Fibroblast of skin of left biceps (primary cell): ENCODE measurements around the gene ZNF740.
A peak's percentile ranks its signal among the peaks of the same experiment; 100 is the strongest.
"Not testable (repeated sequence)": the region's sequence is repeated elsewhere in the genome, so short reads cannot be mapped to it uniquely, and the experiment has no call there.

Experiments used
- DNase-seq, 2 experiments: peaks; one replicate each; pipeline ENCODE4 v3.0.0-alpha.2; 2013; ENCODE audit warnings: low read depth in 2 of 2

Gene ZNF740

DNA sequence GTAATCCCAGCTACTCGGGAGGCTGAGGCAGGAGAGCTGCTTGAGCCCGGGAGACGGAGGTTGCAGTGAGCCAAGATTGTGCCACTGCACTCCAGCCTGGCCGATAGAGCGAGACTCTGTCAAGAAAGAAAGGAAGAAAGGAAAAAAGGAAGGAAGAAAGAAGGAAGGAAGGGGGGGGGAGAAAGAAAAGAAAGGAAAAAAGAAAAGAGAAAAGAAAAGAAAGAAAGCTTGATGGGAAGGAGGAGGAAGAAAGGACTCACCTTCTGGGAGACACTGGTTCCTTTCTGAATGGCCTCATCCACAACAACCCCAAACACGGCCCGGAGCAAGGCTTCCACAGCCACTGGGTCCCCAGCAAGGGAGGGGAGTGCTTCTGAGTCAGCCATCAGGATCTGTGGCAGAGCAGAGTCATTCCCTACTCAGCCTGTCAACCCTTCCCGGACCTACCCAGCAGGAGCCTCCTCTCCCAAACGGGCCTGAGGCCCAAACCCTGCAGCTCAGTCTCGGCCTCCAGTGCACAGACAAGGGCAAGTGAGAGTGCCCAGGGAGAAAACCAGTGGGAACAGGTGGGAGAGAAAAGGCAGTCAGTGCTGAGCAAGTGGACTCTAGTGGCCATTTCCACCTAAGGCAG, 7.3 kb upstream of the ZNF740 start:
- no peak for DNase-seq

DNA sequence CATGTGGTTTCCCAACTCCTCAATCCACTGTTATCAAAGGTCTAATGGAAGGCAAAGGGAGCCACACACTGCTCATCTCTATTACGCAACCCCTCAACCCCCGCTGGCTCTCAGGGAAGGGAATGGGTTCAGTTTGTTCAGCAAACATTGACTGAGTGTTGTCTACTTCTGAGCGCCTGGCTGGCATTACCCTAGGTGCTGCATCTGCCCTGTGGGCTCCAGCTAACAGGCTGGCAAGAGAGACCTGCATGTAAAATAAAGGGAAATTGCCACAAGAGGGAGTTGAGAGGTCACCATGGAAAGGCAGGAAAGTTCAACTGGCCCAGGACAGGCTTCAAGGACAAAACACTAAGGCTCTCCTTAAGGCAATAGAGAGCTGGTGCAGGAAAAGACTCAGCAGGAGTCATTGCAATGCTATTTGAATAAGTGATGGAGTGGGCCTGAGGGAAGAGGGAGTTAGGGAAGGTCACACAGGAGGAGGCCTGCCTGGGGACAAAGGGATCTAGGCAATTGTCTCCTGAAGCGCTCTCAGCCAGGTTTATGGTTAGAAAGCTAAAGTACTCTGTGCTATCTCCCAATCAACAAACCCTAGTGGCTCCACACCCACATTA, 5.5 kb upstream of the ZNF740 start:
- no peak for DNase-seq

GRCh38 chr12:53176750-53177149, 3.8 kb upstream of the ZNF740 start:
- DNase-seq: no peak

GRCh38 chr12:53177447-53177846, 3.1 kb upstream of the ZNF740 start:
- not testable (repeated sequence) for DNase-seq

- DNase-seq: not testable (repeated sequence)
Measured at GRCh38 chr12:53178803-53179202, 1.7 kb upstream of the ZNF740 start.

- no peak for DNase-seq
Measured at GRCh38 chr12:53179687-53180219, 769 bp upstream of the ZNF740 start.

DNA sequence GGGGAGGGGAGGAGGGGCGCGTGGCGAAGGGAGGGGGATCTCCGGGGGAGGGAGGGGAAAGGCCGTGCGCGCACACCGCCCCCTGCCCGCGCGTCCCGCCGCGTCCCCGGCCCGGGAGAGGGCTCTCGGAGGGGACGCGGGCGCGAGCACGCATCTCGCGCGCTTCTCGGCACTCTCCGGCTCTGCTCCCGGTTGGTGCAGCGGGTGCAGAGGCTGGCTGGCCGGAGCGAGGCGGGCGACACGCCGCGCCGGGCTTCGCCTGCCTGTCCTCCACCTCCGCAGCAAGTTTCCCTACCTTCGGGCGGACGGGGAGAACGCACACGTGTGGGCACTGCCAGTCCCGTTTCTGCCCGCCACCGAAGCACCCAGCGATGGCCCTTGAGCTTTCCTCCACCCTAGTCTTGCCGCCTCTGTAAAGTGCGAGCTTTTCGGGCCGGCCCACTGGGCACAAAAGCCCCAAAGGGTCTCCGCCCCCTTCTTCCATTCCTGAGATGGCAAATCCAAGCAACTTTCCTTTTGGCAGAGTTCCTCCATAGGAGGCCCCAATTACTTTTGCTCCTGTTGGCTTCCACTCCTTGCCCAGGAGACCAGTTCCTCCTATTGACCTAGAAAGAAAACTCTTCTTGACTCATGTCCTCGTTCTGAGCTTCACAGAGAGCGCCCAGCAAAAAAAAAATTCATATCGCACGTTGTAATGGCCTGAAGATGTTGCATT, 566 bp downstream of the ZNF740 start:
- DNase-seq: peak in 1 of 2 experiments; percentile 46

GRCh38 chr12:53181935-53182334, 1.4 kb downstream of the ZNF740 start:
- DNase-seq: no peak

- no peak for DNase-seq
Measured at GRCh38 chr12:53182903-53183302, 2.4 kb downstream of the ZNF740 start.

DNA sequence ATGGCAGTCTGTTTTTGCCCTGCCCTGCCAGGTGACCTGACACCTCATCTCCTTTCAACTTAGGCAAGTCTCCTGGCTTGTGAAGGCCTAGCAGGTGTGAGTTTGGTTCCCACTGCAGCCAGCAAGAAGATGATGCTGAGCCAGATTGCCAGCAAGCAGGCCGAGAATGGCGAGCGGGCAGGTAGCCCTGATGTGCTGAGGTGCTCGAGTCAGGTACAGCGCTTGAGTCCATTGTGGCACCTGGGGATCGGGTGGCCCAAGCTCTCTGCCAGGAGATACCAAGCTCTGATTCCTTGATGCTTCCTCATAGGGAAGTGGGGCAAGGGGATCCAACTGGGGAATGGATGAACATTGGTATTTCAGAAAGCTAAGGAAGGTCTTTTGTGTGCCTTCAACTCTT, 4.3 kb downstream of the ZNF740 start:
- no peak for DNase-seq

DNA sequence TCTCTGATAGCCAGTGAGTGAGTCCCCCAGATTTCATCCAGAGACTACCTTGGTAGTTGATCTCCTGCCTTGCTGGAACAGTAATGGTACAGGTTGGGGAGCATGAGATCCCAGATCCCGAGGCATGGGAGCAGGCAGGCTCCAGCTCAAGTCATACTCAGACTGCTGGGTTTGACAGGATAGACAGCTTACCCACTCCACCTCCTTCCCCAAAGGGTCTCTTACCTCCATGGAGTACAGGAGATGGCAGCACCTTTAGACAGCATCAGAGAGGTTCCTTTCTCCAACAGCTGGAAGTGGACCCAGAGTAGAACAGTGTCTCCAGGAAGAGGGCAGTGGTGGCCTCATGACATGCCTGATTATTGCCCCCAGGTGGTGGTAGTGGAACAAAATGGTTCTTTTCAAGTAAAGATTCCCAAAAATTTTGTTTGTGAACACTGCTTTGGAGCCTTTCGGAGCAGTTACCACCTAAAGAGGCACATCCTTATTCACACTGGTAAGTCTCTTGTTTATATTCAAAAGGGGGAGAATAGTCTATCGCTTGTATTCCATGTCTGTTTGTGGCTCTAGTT, 5.1 kb downstream of the ZNF740 start:
- no peak for DNase-seq

- DNase-seq: no peak
Measured at GRCh38 chr12:53186745-53187144, 6.2 kb downstream of the ZNF740 start.

GRCh38 chr12:53187145-53187899, 6.8 kb downstream of the ZNF740 start:
- DNase-seq: no peak

DNA sequence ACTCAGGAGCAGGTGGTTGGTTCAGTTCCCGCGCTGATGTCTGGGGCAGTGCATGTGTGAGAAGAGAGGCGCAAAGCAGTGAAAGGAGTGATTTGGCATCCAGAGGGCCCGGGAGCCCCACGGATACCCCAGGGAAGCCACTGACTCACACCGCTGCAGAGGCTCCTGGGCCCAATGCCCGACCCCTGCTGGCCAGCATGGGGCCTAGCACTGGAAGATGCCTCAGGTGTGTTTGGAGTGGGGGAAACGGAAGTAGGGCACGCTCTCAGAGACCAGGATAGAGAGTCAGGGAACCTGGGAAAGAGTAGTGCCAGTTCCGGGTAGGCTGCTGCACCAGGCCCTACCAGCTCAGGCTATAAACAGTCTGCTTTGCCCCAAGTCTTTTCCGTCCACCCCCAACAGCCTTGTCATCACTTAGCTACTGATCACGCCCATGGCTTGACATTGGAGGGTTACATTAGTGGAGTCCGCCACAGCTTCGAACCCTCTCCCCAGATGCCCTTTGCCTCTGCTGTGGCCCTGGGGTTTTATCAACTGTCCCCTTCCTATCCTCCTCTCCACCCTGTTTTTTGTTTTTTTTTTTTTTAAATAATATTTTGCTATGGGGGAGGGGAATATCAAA, 9.7 kb downstream of the ZNF740 start:
- DNase-seq: no peak

DNA sequence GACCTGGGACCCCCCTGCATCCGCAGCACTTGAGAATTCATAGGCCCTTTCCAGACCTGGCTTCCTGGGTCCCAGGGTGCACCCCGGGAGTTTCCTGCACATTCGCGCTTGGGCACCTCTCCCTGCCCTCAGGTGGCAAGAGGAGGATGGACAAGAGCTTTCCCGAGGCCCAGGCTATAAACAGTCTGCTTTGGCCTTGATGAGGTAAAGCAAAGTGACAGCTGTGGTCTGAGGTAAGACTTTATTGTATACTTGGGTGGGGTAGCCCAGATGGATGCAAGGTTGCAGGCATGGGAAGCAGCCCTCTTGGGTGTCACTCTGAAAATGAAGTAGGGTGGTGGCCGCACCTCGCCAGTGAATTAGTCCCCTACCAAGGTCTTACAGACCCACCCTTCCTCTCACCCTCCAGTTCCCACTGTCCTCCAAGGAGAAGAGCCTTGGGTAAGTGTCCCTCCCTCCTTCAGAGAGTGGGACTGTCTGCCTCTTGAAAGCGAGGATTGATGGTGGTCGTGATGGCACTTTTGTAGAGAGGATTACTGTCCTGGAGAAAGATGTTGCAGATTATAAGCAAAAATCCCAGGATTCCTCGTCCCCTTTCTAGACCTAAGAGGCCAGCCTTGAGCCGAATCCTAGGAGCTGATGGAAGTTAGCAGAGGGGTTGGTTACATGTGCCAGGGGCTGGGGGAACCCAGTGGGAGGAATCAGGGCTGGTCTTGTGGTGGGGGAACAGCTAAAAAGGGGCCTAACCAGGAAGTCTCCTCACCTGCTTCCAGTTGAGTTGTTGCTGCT, 10.8 kb downstream of the ZNF740 start:
- no peak for DNase-seq

GRCh38 chr12:53191885-53192530, 11.5 kb downstream of the ZNF740 start:
- DNase-seq: no peak

GRCh38 chr12:53192531-53193021, 12.1 kb downstream of the ZNF740 start:
- no peak for DNase-seq

DNA sequence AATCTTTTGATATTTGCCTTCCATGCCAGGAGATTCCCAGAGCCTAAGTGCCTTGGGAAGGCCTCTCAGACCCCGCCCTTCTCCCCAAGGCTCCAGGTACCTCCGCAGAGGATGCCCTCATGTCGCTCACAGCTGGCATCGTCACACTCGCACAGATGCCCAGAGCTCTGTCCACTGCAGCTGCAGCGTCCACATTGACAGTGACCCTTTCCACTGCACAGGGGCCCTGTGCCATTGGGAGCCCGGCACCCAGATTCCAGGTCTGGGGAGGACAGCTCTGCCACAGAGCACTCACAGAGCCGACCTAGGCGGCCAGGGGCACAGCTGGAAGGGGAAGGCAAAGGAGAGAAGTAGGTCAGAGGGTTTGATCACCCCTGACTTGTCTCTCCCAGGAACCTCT, 12.5 kb downstream of the ZNF740 start:
- DNase-seq: no peak

- DNase-seq: no peak
Measured at GRCh38 chr12:53193985-53194716, 13.6 kb downstream of the ZNF740 start.
